Measurements from ENCODE around the gene ABLIM3.

GRCh38 chr5:149185067-149185466 is 43.8 kb downstream of the ABLIM3 start:
- TF ChIP-seq CTCF (IDR thresholded peaks at IDR 0.05): no peak
- TF ChIP-seq EP300 (IDR thresholded peaks at IDR 0.05): no peak
- no peak for TF ChIP-seq POLR2AphosphoS5 (IDR thresholded peaks at IDR 0.05)

Measured in gastroesophageal sphincter (tissue), 3 donors.